ENCODE data around the gene PSMA3.

The PSMA3 gene

DNA sequence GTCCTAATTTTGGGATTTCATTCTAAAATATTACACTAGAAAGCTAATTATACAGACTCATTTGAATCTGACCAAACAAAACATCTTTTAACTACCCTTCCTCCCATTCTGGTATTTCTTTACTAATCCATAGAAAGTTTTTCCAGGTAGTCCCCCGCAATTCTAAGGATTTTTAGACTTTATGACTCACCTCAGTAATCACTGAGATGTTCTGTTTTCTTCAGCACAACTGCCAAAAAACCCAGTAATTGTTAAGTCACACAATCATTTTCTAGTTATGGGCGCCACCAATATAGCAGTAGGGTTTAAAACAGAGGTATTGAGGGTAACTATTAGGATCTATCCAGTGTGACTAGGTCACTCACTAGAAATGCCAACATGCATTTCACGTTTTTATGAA, 52.1 kb downstream of the PSMA3 start:
- peak overlapping the region; percentile 81 for H3K9ac ChIP-seq (ENCODE audit: low read depth, low read length, poor library complexity, severe bottlenecking)
- no peak overlapping the region for H2AFZ ChIP-seq (ENCODE audit: low read length)
- H3K4me1 ChIP-seq (ENCODE audit: insufficient read depth, low read length, poor library complexity, severe bottlenecking): peaks cover 53% of the 10 kb centered on the region
- H4K20me1 ChIP-seq (ENCODE audit: insufficient read depth, low read length, poor library complexity, severe bottlenecking): peaks cover 76% of the 10 kb centered on the region
- H3K36me3 ChIP-seq (ENCODE audit: insufficient read depth, low read length): peaks cover 13% of the 10 kb centered on the region; the same call in 1 of the 2 replicates
- H3K27me3 ChIP-seq (ENCODE audit: insufficient read depth, low read length, poor library complexity, severe bottlenecking): no peaks in the 10 kb centered on the region
- peak overlapping the region; percentile 90 for H3K4me3 ChIP-seq (ENCODE audit: low read length, poor library complexity, severe bottlenecking)
- no peaks in the 10 kb centered on the region for H3K9me2 ChIP-seq (replicated peaks; ENCODE audit: low read depth, low read length)
- no peaks in the 10 kb centered on the region for H3K9me3 ChIP-seq (ENCODE audit: insufficient read depth, low read depth, low read length)
- no peak for TF ChIP-seq EZH2phosphoT487 (IDR thresholded peaks at IDR 0.05; ENCODE audit: borderline replicate concordance)
- TF ChIP-seq, protein P1, sequence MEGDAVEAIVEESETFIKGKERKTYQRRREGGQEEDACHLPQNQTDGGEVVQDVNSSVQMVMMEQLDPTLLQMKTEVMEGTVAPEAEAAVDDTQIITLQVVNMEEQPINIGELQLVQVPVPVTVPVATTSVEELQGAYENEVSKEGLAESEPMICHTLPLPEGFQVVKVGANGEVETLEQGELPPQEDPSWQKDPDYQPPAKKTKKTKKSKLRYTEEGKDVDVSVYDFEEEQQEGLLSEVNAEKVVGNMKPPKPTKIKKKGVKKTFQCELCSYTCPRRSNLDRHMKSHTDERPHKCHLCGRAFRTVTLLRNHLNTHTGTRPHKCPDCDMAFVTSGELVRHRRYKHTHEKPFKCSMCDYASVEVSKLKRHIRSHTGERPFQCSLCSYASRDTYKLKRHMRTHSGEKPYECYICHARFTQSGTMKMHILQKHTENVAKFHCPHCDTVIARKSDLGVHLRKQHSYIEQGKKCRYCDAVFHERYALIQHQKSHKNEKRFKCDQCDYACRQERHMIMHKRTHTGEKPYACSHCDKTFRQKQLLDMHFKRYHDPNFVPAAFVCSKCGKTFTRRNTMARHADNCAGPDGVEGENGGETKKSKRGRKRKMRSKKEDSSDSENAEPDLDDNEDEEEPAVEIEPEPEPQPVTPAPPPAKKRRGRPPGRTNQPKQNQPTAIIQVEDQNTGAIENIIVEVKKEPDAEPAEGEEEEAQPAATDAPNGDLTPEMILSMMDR (conservative IDR thresholded peaks at IDR 0.05; ENCODE audit: low read length): no peak
- no peaks in the 10 kb centered on the region for H3F3A ChIP-seq (ENCODE audit: low read depth)
- peak overlapping the region; percentile 96 for H3K4me2 ChIP-seq (ENCODE audit: low read depth, low read length, poor library complexity, severe bottlenecking)
- peaks cover 88% of the 10 kb centered on the region for H3K79me2 ChIP-seq (ENCODE audit: insufficient read depth, low read length)

DNA sequence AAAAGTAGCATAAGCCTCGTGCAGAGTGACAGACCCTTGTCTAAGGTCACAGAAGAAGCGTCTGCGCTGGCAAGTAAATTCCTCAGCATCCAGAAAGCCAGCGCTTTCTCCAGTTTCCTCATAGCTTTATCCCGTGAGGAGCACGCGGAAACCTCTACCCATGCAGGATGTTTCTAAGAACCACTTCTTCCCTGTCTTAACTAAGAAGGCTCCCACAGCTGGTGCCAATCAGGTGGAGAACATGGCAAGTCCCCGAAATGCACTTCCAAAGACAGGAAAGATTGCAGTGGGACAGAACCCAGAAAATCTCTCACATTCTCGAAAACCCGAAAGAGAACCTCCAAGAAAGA, 52.7 kb downstream of the PSMA3 start:
- peaks cover 85% of the 10 kb centered on the region for H3K79me2 ChIP-seq (ENCODE audit: insufficient read depth, low read length)
- H3K9ac ChIP-seq (ENCODE audit: low read depth, low read length, poor library complexity, severe bottlenecking): peak overlapping the region; percentile 81
- peaks cover 13% of the 10 kb centered on the region; the same call in 1 of the 2 replicates for H3K36me3 ChIP-seq (ENCODE audit: insufficient read depth, low read length)
- no peaks in the 10 kb centered on the region for H3K9me2 ChIP-seq (replicated peaks; ENCODE audit: low read depth, low read length)
- H2AFZ ChIP-seq (ENCODE audit: low read length): peak overlapping the region; percentile 22; the same call in 1 of the 2 replicates
- peak overlapping the region; percentile 90 for H3K4me3 ChIP-seq (ENCODE audit: low read length, poor library complexity, severe bottlenecking)
- H3K4me2 ChIP-seq (ENCODE audit: low read depth, low read length, poor library complexity, severe bottlenecking): peak overlapping the region; percentile 96
- H3K27me3 ChIP-seq (ENCODE audit: insufficient read depth, low read length, poor library complexity, severe bottlenecking): no peaks in the 10 kb centered on the region
- H4K20me1 ChIP-seq (ENCODE audit: insufficient read depth, low read length, poor library complexity, severe bottlenecking): peaks cover 70% of the 10 kb centered on the region
- TF ChIP-seq, protein P1 (conservative IDR thresholded peaks at IDR 0.05; ENCODE audit: low read length): no peak
- TF ChIP-seq EZH2phosphoT487 (IDR thresholded peaks at IDR 0.05; ENCODE audit: borderline replicate concordance): no peak
- peaks cover 47% of the 10 kb centered on the region for H3K4me1 ChIP-seq (ENCODE audit: insufficient read depth, low read length, poor library complexity, severe bottlenecking)
- no peaks in the 10 kb centered on the region for H3F3A ChIP-seq (ENCODE audit: low read depth)
- H3K9me3 ChIP-seq (ENCODE audit: insufficient read depth, low read depth, low read length): no peaks in the 10 kb centered on the region

- TF ChIP-seq EZH2phosphoT487 (IDR thresholded peaks at IDR 0.05; ENCODE audit: borderline replicate concordance): no peak
- TF ChIP-seq, protein P1 (conservative IDR thresholded peaks at IDR 0.05; ENCODE audit: low read length): no peak
- no peaks in the 10 kb centered on the region for H3K9me3 ChIP-seq (ENCODE audit: insufficient read depth, low read depth, low read length)
- peaks cover 42% of the 10 kb centered on the region for H3K4me1 ChIP-seq (ENCODE audit: insufficient read depth, low read length, poor library complexity, severe bottlenecking)
- H4K20me1 ChIP-seq (ENCODE audit: insufficient read depth, low read length, poor library complexity, severe bottlenecking): peaks cover 64% of the 10 kb centered on the region
- H3F3A ChIP-seq (ENCODE audit: low read depth): no peaks in the 10 kb centered on the region
- peaks cover 9% of the 10 kb centered on the region; the same call in 1 of the 2 replicates for H3K36me3 ChIP-seq (ENCODE audit: insufficient read depth, low read length)
- H3K9ac ChIP-seq (ENCODE audit: low read depth, low read length, poor library complexity, severe bottlenecking): peak overlapping the region; percentile 81
- peak overlapping the region; percentile 81 for H2AFZ ChIP-seq (ENCODE audit: low read length)
- peak overlapping the region; percentile 90 for H3K4me3 ChIP-seq (ENCODE audit: low read length, poor library complexity, severe bottlenecking)
- no peaks in the 10 kb centered on the region for H3K27me3 ChIP-seq (ENCODE audit: insufficient read depth, low read length, poor library complexity, severe bottlenecking)
- H3K79me2 ChIP-seq (ENCODE audit: insufficient read depth, low read length): peaks cover 83% of the 10 kb centered on the region
- H3K4me2 ChIP-seq (ENCODE audit: low read depth, low read length, poor library complexity, severe bottlenecking): peak overlapping the region; percentile 96
- H3K9me2 ChIP-seq (replicated peaks; ENCODE audit: low read depth, low read length): no peaks in the 10 kb centered on the region
Observed at GRCh38 chr14:58297762-58298476, 53.3 kb downstream of the PSMA3 start.

All from Loucy (cell line).